OCI-LY1 (cell line): ENCODE data around the gene TTC1.

ENCODE experiments used
- H2AFZ ChIP-seq: fragments of 200-600 bp; sonication (generic), shearing (Covaris generic); 2 replicates; pipeline ENCODE4 v1.6.0; 2014; ENCODE audit warnings: antibody characterized with exemption, mild to moderate bottlenecking, low read length
- H3F3A ChIP-seq: fragments of 200-600 bp; sonication (generic), shearing (Covaris generic); 2 replicates; pipeline ENCODE4 v1.6.0; 2014; ENCODE audit warnings: mild to moderate bottlenecking, antibody characterized with exemption, low read length, moderate library complexity; ENCODE audit not compliant: insufficient read depth
- H3K27ac ChIP-seq: fragments of 200-600 bp; sonication (generic); 2 replicates; pipeline ENCODE4 v1.5.1; 2014; ENCODE audit warnings: low read length, mixed run types, mild to moderate bottlenecking, low read depth; ENCODE audit not compliant: poor library complexity, severe bottlenecking
- H3K27me3 ChIP-seq: fragments of 200-600 bp; sonication (generic); 2 replicates; pipeline ENCODE4 v1.6.0; 2014; ENCODE audit warnings: antibody characterized with exemption, mild to moderate bottlenecking, low read length, moderate library complexity; ENCODE audit not compliant: insufficient read depth
- H3K36me3 ChIP-seq: fragments of 200-600 bp; sonication (generic); 2 replicates; pipeline ENCODE4 v1.6.1; 2014; ENCODE audit warnings: mild to moderate bottlenecking, antibody characterized with exemption, low read length, moderate library complexity, mixed read lengths; ENCODE audit not compliant: insufficient read depth
- H3K4me1 ChIP-seq: fragments of 200-600 bp; sonication (generic); 2 replicates; pipeline ENCODE4 v1.5.1; 2014; ENCODE audit warnings: mild to moderate bottlenecking, low read length, moderate library complexity; ENCODE audit not compliant: insufficient read depth, severe bottlenecking
- H3K4me2 ChIP-seq: fragments of 200-600 bp; sonication (generic), shearing (Covaris generic); 2 replicates; pipeline ENCODE4 v1.6.1; 2014; ENCODE audit warnings: low read length
- H3K4me3 ChIP-seq: fragments of 200-600 bp; sonication (generic); 2 replicates; pipeline ENCODE4 v1.5.1; 2014; ENCODE audit warnings: low read length, low read depth, mild to moderate bottlenecking, mixed read lengths; ENCODE audit not compliant: poor library complexity, severe bottlenecking
- H3K79me2 ChIP-seq: fragments of 200-600 bp; shearing (Covaris generic); 2 replicates; pipeline ENCODE4 v1.6.1; 2016; ENCODE audit warnings: mixed run types, low read length, mixed read lengths; ENCODE audit not compliant: insufficient read depth
- H3K9ac ChIP-seq: fragments of 200-600 bp; sonication (generic), shearing (Covaris generic); 2 replicates; pipeline ENCODE4 v1.6.1; 2014; ENCODE audit warnings: mild to moderate bottlenecking, low read length, mixed read lengths
- H3K9me2 ChIP-seq: fragments of 200-600 bp; sonication (generic), shearing (Covaris generic); 2 replicates; pipeline ENCODE4 v1.6.1; 2014; ENCODE audit warnings: low read depth, mild to moderate bottlenecking, low read length, mixed read lengths
- H3K9me3 ChIP-seq: fragments of 200-600 bp; shearing (Covaris generic); 2 replicates; pipeline ENCODE4 v1.6.1; 2014; ENCODE audit warnings: low read length, mixed read lengths
- H4K20me1 ChIP-seq: fragments of 200-600 bp; sonication (generic), shearing (Covaris generic); 2 replicates; pipeline ENCODE4 v1.6.0; 2016; ENCODE audit warnings: mild to moderate bottlenecking, low read length; ENCODE audit not compliant: insufficient read depth
- CTCF ChIP-seq: fragments of 200-600 bp; sonication (generic), shearing (Covaris generic); IDR thresholded peaks from 2 replicates; pipeline ENCODE4 v1.5.1; 2017; ENCODE audit warnings: mild to moderate bottlenecking, antibody characterized with exemption, low read length, moderate library complexity, mixed read lengths
- EZH2 ChIP-seq: fragments of 200-600 bp; sonication (generic), shearing (Covaris generic); IDR thresholded peaks from 2 replicates; pipeline ENCODE4 v1.8.0; 2017; ENCODE audit warnings: borderline replicate concordance, mixed run types, mild to moderate bottlenecking, antibody characterized with exemption, low read length, moderate library complexity, mixed read lengths

The TTC1 gene

DNA sequence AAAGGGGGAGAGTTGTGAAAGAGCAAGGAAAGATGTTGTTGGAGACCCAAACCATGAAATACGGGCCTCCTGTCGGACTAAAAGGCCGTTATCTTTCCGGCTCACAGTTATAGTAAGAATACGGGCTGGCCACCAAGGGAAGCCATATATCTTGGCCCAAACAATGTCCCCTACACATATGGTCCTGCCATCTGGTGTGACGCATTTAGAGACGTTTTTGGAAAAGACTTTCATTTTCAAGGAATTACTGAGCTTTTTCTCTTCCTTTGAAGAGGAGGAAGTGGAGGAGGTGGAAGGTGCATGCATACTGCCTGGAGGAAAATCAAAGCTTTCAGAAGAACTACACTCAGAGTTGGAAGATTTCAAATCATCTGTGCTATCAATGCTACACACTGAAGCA, 83.6 kb downstream of the TTC1 start:
- no peak overlapping the region for H3K9ac ChIP-seq
- H3K4me3 ChIP-seq, result no peak overlapping the region
- peaks cover 22% of the 10 kb centered on the region for H3K36me3 ChIP-seq
- H3K4me2 ChIP-seq, result no peak overlapping the region
- H3K9me3 ChIP-seq, result no peaks in the 10 kb centered on the region
- H2AFZ ChIP-seq, result no peak overlapping the region
- no peaks in the 10 kb centered on the region for H3K27me3 ChIP-seq
- H3F3A ChIP-seq, result no peaks in the 10 kb centered on the region
- H3K9me2 ChIP-seq, result no peaks in the 10 kb centered on the region
- no peaks in the 10 kb centered on the region for H3K79me2 ChIP-seq
- peaks cover 2% of the 10 kb centered on the region for H3K4me1 ChIP-seq
- H3K27ac ChIP-seq, result no peak overlapping the region
- TF ChIP-seq CTCF (no peak), EZH2 (no peak)
- H4K20me1 ChIP-seq, result no peaks in the 10 kb centered on the region

DNA sequence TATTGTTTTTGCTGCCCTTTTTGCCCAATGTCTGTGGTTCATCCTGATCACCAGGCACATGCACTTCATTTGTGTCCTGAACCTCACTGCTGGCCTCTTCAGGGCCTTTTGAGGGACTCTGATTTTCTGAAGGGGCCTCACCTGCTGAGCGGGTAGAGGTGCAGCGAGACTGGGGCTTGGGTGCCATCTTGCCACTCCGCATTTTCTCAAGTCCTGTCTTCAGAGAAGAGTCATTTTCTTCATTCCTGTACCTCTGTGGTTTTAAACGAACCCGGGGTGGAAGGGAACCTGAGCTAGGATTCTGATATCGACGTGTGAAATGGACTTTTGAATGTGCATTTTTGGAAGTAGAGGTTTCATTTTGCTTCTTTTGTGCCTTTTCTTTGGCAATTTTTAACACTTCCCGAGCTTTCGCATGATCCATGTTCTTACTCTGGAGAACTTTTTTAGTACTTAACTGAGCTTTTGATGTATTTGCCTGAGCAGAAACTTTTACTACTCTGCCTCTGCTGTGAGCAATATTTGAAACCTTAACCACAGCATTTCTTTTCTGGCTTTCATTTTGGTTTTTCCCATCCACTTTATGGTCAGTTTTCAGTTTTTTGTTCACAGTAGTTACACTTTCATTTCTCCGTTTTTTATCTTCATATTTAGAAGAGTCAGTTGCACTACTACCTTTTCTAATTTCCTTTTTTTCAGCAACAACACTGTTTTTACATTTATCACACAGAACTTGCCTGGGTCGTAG, 84.2 kb downstream of the TTC1 start:
- H2AFZ ChIP-seq, result no peak overlapping the region
- peaks cover 8% of the 10 kb centered on the region for H3K4me1 ChIP-seq
- no peaks in the 10 kb centered on the region for H3K9me3 ChIP-seq
- no peak for TF ChIP-seq EZH2
- no peak for TF ChIP-seq CTCF
- no peak overlapping the region for H3K9ac ChIP-seq
- no peak overlapping the region for H3K27ac ChIP-seq
- H3F3A ChIP-seq, result no peaks in the 10 kb centered on the region
- no peak overlapping the region for H3K4me3 ChIP-seq
- no peak overlapping the region for H3K4me2 ChIP-seq
- H3K79me2 ChIP-seq, result no peaks in the 10 kb centered on the region
- H3K9me2 ChIP-seq, result no peaks in the 10 kb centered on the region
- H3K36me3 ChIP-seq, result peaks cover 22% of the 10 kb centered on the region
- H4K20me1 ChIP-seq, result no peaks in the 10 kb centered on the region
- H3K27me3 ChIP-seq, result no peaks in the 10 kb centered on the region

DNA sequence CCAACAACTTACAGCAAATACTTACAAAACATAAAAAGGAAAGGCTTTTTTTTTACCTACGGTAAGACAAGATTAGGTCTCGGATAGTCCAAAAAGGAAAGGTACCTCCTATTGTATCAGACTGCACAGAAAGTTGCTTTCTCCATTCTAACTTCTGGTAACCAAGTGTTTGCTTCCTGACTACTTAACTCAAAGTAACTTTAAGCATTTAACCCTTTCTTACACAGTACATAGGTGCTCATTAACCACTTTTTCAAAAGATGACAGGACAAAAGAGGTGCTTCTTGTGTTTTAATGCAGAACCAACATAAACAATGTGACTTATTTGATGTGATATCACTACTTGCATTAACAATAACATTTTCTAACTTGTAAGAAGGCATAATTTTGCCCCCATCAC, 87.2 kb downstream of the TTC1 start:
- Histone ChIP-seq H3K27ac (no peak overlapping the region), H3K9me2 (no peaks in the 10 kb centered on the region), H3K9ac (no peak overlapping the region), H3K4me2 (no peak overlapping the region), H3K36me3 (peaks cover 27% of the 10 kb centered on the region), H3K4me1 (peaks cover 13% of the 10 kb centered on the region), H3K4me3 (no peak overlapping the region), H3K9me3 (no peaks in the 10 kb centered on the region), H4K20me1 (no peaks in the 10 kb centered on the region), H2AFZ (no peak overlapping the region), H3K79me2 (no peaks in the 10 kb centered on the region), H3K27me3 (no peaks in the 10 kb centered on the region), H3F3A (no peaks in the 10 kb centered on the region)
- TF ChIP-seq EZH2, result no peak
- no peak for TF ChIP-seq CTCF
